Activated naive CD4-positive, alpha-beta T cell (primary cell): ENCODE data around the gene SLC1A4.
A peak's percentile ranks its signal among the peaks of the same experiment; 100 is the strongest.
"Not testable (repeated sequence)": the region's sequence is repeated elsewhere in the genome, so short reads cannot be mapped to it uniquely, and the experiment has no call there.

Source experiments
- DNase-seq, 4 experiments: peaks; one replicate each; lab custom pipeline; 2025; lab: John Stamatoyannopoulos, UW

SLC1A4 gene

DNA sequence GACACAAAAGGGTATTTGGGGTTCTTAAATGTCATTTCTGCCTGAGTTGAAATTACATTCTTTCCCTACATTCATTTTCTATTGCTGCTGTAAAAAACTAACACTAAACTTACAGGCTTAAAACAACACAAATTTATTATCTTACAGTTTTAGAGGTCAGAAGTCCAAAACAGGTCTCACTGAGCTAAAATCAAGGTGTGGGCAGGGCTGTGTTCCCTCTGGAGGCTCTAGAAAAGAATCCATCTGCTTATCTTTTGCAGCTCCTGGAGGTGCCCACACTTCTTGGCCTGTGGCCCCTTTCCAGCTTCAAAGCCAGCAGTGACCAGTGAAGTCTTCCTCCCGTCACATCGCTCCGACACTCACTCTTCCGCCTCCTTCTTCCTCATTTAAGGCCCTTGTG, 23.2 kb upstream of the SLC1A4 start:
- no peak for DNase-seq

- DNase-seq: no peak
Measured at GRCh38 chr2:64966839-64967238, 22.4 kb upstream of the SLC1A4 start.

DNA sequence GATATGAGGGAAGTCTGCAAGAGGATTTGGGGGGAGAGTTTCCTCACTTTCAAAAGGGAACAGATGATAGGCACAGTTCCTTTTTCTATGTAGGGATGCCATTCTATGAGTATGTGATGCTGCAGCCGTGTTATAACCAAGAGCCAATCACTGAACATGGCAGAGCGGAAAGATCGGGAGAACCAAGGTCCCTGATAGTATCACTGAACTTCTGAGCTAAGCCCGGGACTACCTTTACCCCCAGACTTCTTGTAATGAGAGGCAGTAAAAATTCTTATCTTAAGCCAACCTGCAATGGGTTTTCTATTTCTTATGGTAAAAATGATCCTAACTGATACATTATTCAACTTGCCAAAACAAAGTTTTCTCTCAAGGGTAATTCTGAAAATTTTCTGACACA, 21.6 kb upstream of the SLC1A4 start:
- no peak for DNase-seq

GRCh38 chr2:64969086-64969485, 20.1 kb upstream of the SLC1A4 start:
- not testable (repeated sequence) for DNase-seq

- no peak for DNase-seq
Measured at GRCh38 chr2:64970495-64970894, 18.7 kb upstream of the SLC1A4 start.

GRCh38 chr2:64972426-64972825, 16.8 kb upstream of the SLC1A4 start:
- DNase-seq: no peak

GRCh38 chr2:64972876-64973275, 16.3 kb upstream of the SLC1A4 start:
- DNase-seq: no peak

- no peak for DNase-seq
Measured at GRCh38 chr2:64975232-64975821, 13.9 kb upstream of the SLC1A4 start.

GRCh38 chr2:64976276-64976675, 12.9 kb upstream of the SLC1A4 start:
- DNase-seq: no peak

DNA sequence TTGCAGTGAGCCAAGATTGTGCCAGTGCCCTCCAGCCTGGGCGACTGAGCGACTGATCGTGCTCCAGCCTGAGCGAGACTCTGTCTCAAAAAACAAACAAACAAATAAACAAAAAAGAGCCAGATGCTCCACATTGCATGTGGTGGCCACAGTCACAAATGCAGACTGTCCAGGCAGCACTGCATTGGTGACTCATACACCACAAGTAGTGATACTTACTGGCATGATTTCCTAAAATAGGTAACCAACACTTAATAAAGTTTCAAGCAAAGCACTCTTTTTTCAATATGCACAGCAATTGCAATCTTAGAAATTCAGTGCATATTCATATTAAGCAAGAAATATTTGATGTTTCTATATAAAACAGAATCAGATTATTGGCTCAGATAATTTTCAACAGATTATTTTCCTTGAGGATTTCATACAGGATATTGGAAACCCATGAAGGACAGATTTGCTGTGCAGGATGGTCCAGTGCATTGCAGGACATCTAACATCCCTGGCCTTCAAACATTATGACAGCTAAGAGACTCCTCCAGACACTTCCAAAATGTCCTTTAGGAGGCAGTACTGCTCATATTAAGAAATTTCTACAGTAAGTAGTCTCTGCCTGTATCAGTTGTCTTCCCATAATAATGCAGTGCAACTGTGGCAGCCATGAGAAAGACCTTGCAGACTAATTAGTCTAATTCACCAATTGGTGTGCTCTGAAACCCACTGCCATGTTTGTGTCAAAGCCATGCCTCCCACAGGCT, 10.5 kb upstream of the SLC1A4 start:
- no peak for DNase-seq

- DNase-seq: no peak
Measured at GRCh38 chr2:64979744-64980143, 9.5 kb upstream of the SLC1A4 start.

- no peak for DNase-seq
Measured at GRCh38 chr2:64980183-64980582, 9.0 kb upstream of the SLC1A4 start.

DNA sequence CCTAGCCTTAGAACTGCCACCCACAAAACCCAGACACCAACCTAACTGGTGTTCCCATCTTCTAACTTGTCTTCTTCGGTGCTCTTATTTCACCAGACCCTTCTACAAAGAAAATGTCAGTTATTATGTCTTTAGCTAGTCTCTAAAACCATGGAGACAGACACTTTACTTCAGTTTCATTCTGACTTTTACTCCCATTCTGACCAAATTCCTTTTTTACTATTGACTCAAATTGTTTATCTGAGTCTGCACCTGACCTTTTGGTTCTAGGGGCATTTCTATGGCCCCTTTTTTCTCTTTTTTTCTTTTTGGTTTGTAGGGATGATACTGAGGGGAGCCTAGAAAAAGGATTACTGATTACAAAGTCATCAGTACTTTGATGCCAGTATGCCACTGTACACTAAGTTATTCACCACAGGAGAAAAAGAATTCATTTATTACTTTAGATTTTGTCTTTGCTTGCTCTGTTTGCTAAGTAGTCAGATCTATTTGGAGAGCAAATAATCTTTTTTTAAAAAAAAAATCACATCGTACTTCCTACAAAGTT, 6.8 kb upstream of the SLC1A4 start:
- DNase-seq: no peak

GRCh38 chr2:64982932-64983331, 6.3 kb upstream of the SLC1A4 start:
- no peak for DNase-seq

GRCh38 chr2:64985447-64985846, 3.8 kb upstream of the SLC1A4 start:
- no peak for DNase-seq

DNA sequence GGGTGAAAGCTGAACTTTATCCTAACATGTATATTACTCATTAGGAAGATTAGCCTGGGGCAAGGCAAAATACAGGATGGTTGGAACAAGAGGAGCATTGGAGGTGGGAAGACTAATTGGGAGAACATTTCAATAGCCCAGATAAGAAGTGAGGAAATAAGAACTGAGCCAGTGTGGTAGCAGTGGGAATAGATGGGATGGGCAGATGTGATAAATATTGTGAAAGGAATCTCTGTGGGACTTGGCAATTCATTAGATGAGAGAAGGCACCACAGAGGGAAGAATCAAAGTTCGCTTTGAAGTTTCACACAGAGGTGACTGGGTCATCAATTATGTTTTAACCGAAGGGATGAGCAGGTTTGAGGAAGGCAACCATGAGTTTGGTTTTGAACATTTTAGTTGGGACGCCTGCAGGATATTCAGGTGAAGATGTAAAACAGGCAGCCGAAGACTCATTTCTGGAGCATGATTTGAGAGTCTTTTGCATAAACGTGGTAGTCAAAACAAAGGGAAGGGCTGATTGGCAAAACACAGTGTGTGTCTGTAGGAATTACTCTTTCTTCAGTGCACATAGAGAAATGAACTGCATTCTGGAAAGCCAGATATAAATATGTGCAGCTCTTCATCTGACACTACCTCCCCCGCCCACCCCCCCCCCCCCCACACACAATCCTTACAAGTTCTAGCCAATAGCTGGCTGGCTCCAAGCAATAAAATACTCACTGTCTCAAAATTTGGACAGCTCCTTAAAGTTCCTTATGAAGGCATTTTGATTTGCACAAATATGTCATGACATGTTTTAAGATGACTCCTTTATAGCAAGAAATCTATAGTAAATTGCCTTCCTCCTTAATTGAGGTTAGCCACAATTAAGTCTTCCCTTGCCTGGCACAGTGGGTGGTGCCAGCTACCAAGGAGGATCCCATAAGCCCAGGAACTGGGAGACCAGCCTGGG, 1.9 kb upstream of the SLC1A4 start:
- DNase-seq: no peak

- no peak for DNase-seq
Measured at GRCh38 chr2:64987956-64988419, 1.2 kb upstream of the SLC1A4 start.

GRCh38 chr2:64988420-64989125, 626 bp upstream of the SLC1A4 start:
- peak in 2 of 4 experiments; percentile 15 to 22 for DNase-seq

- no peak for DNase-seq
Measured at GRCh38 chr2:64989982-64990614, 899 bp downstream of the SLC1A4 start.

DNA sequence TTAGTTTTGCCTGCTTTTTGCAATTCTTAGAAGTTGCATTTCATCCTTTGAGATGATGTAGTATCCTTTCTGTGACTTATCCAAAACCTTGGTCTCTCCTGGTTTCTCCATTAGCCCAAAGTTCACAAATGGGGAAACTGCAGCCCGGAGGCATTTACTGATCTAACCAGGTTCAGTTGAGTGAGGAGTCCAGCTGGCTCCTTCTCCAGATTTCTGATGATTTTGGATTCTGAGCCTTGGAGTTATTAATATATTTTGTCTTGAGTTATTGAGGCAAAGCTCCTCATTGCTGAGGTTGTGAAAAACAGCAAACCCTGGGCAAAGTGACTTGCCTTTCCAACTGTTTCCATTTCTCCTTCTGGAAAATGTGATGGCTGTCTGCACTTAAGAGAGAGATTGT, 1.7 kb downstream of the SLC1A4 start:
- no peak for DNase-seq

GRCh38 chr2:64992218-64992617, 3.0 kb downstream of the SLC1A4 start:
- DNase-seq: no peak
